ENCODE measurements around the gene HSCB. TPM values are rescaled to one million over a fixed set of nuclear protein-coding genes. Genes with fewer than 3 reads are reported as not detected.

HSCB gene
- total RNA-seq, 2 donors from 2014 or later = 10.9 to 12.8 TPM

DNA sequence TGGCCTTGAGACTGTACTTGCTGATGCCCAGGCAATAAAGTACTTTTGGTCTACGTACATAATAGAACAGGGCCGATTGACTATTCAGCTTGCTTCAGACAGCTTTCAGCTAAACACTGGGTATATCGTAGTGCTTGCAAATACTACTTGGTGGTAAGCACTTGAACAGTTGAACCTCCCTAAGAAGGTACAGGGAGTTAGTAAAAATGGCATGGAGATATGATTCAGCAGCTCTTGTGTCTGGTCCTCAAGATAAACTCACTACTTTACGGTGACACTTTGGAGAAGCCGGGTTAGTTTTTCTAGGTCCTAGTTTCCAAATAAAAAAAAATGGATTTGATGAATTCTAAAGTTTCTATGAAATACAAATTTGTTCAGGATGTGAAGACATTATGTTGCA, 38.0 kb downstream of the HSCB start:
- intact Hi-C loops (cut with DNase I, micrococcal nuclease) = no loop called here
- ATAC-seq (no peak), DNase-seq (no peak)

- no peak for ATAC-seq
- intact Hi-C loops (cut with DNase I, micrococcal nuclease) = no loop called here
- no peak for DNase-seq
Measured at GRCh38 chr22:28780296-28780695, 38.5 kb downstream of the HSCB start.

DNA sequence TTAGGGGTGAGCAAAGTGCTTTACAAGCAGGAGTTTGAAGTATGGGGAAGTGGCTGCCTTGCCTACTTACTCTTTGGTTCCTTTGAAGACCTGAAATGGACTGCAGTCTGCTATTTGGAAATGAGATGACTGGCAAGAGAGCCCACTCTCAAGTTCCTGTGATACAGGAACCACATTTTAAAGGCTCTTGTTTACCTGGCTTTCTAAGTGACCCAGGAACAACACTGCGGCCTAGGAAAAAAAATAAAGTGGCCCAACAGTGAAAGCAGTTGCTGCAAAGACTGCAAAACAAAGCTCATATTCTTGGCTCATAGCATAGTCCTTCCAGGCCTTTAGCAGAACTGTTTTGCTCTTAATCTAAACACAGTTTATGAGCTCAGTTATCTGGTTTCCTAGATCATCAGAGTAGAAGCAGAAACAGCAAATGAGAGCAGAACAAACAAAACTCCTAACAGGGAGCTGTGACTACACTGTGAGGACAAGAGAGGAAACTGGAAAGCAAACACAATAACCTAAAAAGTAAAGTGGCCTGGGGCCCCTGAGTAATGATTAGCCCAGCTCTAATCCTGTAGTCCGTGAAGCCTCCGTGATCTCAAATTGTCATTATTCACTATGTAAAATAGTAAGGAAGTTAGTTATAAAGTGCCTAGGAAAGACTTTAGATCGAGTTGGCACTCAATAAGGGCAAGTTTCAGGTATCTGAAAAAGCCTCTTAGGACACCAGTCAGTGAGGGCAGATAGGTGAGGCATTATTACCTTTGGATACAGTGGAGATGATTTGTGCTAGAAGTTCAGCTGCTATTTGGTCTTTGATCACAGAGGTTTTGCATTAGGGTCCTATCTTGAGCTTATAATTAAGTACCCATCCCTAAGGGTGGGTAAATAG, 42.2 kb downstream of the HSCB start:
- intact Hi-C loops (cut with DNase I, micrococcal nuclease) = no loop called here
- peak; percentile 87 for ATAC-seq
- no peak for DNase-seq

GRCh38 chr22:28788601-28789000, 46.8 kb downstream of the HSCB start:
- DNase-seq (no peak), ATAC-seq (no peak)
- intact Hi-C loops (cut with DNase I, micrococcal nuclease) = no loop called here

- ATAC-seq = no peak
- intact Hi-C loops (cut with DNase I, micrococcal nuclease) = no loop called here
Measured at GRCh38 chr22:28791124-28791523, 49.3 kb downstream of the HSCB start.

GRCh38 chr22:28791841-28792490, 50.1 kb downstream of the HSCB start:
- intact Hi-C loops (cut with DNase I, micrococcal nuclease) = no loop called here
- ATAC-seq = peak; percentile 58
- no peak for DNase-seq

More at GRCh38 chr22:28791124-28791523, 49.3 kb downstream of the HSCB start:
- DNase-seq = no peak

DNA sequence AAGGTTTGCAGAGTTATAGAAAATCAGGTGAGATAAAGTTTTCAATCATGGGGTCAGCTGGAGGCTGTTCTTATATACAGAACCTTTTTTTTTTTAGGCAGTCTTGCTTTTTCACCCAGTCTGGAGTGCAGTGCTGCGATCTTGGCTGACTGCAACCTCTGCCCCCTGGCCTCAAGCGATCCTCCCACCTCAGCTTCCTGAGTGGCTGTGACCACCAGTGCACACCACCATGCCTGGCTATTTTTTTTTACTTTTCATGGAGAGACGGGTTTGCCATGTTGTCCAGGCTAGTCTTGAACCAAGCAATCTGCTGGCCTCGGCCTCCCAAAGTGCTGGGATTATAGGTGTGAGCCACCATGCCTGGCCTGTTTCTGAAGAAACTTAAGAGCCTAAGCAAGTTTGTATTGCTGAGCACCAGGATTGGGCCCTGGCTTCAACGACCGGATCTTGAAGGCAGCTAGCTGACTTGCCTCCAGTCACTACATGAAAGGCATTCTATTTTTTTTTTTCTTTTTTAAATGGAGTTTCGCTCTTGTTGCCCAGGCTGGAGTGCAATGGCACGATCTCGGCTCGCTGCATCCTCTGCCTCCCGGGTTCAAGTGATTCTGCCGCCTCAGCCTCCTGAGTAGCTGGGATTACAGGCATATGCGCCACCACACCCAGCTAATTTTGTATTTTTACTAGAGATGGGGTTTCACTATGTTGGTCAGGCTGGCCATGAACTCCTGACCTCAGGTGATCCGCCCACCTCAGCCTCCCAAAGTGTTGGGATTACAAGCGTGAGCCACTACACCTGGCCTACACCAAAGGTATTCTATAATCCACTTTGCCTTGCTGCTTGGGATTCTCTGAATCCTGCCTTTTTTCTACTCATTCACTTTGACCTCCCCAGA, 50.9 kb downstream of the HSCB start:
- DNase-seq (no peak), ATAC-seq (peak; percentile 27)
- intact Hi-C loops (cut with DNase I, micrococcal nuclease) = no loop called here

GRCh38 chr22:28793976-28794584, 52.2 kb downstream of the HSCB start:
- ATAC-seq = no peak
- DNase-seq = no peak
- intact Hi-C loops (cut with DNase I, micrococcal nuclease) = no loop called here

GRCh38 chr22:28795071-28795693, 53.3 kb downstream of the HSCB start:
- no peak for DNase-seq
- intact Hi-C loops (cut with DNase I, micrococcal nuclease) = no loop called here
- ATAC-seq = no peak

GRCh38 chr22:28795932-28796856, 54.4 kb downstream of the HSCB start:
- intact Hi-C loops (cut with DNase I, micrococcal nuclease) = no loop called here

GRCh38 chr22:28798810-28799605, 57.2 kb downstream of the HSCB start:
- ATAC-seq (peak; percentile 54), DNase-seq (peak; percentile 50 to 76)
- intact Hi-C loops (cut with DNase I, micrococcal nuclease) = no loop called here

More at GRCh38 chr22:28795932-28796856, 54.4 kb downstream of the HSCB start:
- ATAC-seq = no peak
- DNase-seq = no peak

- intact Hi-C loops (cut with DNase I, micrococcal nuclease) = no loop called here
- ATAC-seq = peak; percentile 72
- peak; percentile 59 to 80 for DNase-seq
Measured at GRCh38 chr22:28799606-28800307, 57.9 kb downstream of the HSCB start.

DNA sequence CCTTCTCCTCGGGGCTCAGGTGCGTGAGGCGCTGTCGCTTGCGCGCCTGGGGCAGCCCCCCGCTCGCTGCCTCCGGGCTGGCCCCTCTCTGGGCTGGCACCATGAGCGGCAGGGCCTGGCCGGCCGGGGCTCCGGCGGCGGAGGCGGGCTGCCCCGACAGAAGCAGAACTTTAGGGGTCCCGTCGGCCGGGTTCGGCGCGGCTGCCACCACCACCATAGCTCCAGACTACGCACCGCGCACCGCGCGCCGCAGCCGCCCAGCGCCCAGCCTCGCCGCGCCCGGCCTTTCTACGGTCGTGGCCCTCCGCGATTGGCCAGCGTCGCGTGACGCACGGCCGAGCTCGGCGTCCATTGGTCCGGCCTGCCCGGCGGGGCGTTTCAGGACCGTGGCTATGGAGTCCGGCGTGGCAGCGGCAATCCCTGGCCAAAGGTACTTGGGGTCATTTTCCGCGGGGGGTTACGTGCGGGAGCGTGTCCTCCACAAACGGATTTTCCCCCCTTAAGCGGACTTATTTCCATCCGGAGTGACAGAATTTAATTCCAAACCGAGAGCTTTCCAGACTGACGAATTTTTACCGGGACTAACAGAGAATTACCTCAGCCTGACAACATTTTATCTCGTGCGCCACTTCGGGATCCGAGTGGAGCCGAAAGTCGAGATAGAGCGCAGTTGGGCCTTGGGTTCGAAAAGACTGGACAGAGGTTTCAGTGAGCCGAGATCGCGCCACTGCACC, 58.6 kb downstream of the HSCB start, which contains the start of gene XBP1:
XBP1 (minus strand) TSS at position 262 of the 734 bp plus-strand sequence.
- DNase-seq = peak; percentile 94 to 96
- peak; percentile 85 for ATAC-seq
- intact Hi-C loops (cut with DNase I, micrococcal nuclease) = no loop called here

- peak in 1 of 2 donors; percentile 68 for DNase-seq
- peak; percentile 12 for ATAC-seq
- intact Hi-C loops (cut with DNase I, micrococcal nuclease) = no loop called here
Measured at GRCh38 chr22:28801845-28802594, 60.2 kb downstream of the HSCB start.
